Urothelium cell line (cell line): ENCODE results near the gene TUBB2A.

ENCODE experiments used
- DNase-seq: peaks from one replicate; pipeline ENCODE4 v3.0.0; 2011; ENCODE audit warnings: low spot score, mixed read lengths
- FAIRE-seq: peaks from 2 replicates; lab custom pipeline; 2011; peaks lifted over from hg19 to GRCh38; lab: Jason Lieb, UNC

Gene TUBB2A

GRCh38 chr6:3125815-3126214 lies 31.5 kb downstream of the TUBB2A start:
- DNase-seq (no peak), FAIRE-seq (no peak)

DNA sequence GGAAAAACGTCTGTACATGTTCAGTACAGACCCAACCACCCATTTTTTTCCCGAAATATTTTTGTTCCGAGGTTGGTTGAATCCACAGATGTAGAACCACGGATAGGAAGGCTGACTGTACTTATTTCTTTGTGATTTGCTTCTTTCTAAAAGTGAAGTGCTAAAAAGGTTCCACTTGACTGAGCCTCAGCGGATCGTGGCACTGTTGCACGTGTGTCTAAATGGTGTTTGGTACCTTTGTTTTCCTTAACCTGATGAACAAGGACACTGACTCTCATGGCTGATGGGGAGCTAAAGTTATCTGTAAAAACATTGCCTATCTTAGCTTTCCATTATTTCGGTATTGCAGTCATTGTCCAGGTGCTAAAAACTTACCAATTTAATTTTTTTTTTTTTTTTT lies 32.7 kb downstream of the TUBB2A start:
- DNase-seq (no peak), FAIRE-seq (no peak)

DNA sequence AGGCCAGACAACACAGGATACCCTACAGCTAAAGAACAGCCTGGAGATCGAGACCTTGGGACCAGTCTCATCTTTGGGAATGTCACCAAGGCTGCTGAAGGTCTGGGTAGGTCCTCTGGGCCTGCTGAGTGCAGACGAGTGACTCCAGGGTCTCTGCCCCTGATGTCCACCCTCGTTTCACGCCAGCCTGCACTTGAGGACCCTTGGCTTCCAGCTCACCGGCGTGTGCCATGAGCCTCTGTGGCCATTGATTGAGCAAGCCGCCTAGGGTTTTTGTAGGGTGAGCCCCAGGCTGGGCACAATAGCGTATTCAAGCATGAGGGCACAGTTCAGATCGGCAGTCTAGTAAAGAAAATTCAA lies 34.5 kb downstream of the TUBB2A start:
- FAIRE-seq (no peak), DNase-seq (no peak)

GRCh38 chr6:3120765-3121089 lies 36.6 kb downstream of the TUBB2A start:
- FAIRE-seq (no peak), DNase-seq (no peak)

DNA sequence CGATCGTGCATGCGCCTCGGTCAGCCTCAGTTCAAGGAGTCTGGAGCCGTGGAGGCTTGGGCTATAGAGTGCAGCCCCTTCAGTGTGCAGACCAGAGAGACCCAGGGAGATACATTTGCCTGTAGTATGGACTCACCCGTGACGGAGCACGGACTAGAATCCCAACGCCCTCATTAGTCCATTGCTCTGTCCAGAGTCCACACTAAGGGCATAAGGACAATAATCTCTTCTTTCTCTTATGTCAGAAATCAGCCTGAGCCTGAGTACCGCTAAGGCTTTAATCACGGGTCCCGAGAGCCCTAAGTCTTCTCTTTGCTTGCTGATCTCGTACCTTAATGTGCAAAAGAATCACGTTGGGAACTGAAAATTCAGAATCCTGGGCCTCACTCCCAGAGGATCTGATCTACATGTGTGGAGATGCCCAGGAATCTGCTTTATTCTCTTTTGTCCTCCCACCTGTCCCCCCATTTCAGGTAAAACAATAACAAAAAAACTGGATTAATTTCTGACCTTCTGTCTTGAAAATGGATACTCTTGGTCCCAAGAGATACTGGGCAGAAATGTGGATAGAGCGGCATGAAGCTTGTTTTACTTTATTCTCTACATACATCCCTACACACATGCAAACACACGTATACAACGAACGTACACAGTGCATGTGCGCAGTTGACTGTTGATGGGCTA lies 38.2 kb downstream of the TUBB2A start:
- FAIRE-seq (no peak), DNase-seq (no peak)

DNA sequence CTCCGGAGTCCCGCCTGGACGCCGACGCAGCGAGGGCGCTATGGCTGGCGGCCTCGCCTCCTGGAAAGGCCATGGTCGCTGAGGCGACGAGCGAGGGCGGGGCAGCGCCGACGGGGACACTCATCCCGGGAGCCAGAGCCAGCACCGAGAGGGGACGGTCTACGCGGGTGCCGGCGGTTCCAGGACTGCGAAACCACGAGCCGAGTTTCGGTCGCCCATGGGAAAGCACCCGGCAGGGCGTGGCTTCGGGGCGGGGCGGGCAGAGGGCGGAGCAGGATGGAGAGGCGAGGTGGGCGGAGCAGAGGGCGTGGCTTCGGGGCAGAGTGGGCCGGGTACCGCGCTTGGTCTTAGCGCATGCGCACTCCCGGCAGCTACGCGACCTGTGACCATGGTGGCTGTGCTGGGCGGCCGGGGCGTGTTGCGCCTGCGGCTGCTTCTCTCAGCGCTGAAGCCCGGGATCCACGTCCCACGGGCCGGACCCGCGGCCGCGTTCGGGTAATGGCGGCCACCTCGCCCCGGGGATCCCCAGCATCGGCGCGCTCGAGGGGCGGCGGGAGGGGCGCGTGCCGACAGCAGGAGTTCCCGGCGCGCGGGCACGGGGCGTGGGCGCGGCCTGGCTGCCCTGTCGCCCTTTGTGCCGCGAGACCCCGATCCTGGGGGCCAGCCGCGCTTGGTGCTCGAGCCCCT lies 38.8 kb downstream of the TUBB2A start, which contains the start of gene BPHL:
TSS of gene BPHL (plus strand) at position 359 of the 687 bp plus-strand sequence. CDS start at position 389, 30 bp downstream.
- FAIRE-seq, result no peak

GRCh38 chr6:3117912-3118352 lies 39.4 kb downstream of the TUBB2A start:
- DNase-seq (no peak), FAIRE-seq (no peak)

More for the DNA sequence above, 38.8 kb downstream of the TUBB2A start, which contains the start of gene BPHL:
- peak; percentile 99 for DNase-seq

GRCh38 chr6:3114377-3114776 lies 43.0 kb downstream of the TUBB2A start:
- FAIRE-seq (no peak), DNase-seq (no peak)

DNA sequence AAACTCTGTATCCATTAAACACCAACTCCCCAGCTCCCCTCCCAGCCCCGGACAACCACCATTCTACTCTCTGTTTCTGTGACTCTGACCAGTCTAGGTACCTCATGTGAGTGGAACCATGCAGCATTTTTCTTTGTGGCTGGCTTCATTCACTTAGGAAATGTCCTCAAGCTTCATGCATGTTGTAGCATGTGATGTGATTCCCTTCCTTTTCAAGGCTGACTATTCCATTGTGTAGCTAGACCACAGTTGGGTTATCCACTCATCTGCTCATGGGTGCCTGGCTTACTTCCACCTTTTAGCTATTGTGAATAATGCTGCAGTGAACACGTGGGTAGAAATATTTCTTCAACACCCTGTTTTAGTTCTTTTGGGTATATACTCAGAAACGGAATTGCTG lies 47.6 kb downstream of the TUBB2A start:
- FAIRE-seq (no peak), DNase-seq (no peak)

- FAIRE-seq (no peak), DNase-seq (no peak)
Measured at GRCh38 chr6:3108746-3109414, 48.5 kb downstream of the TUBB2A start.
